ENCODE measurements around the gene RAD51B. TPM values are rescaled to one million over a fixed set of nuclear protein-coding genes. Genes with fewer than 3 reads are reported as not detected.

RAD51B gene
- total and polyA plus RNA-seq, 4 donors, result 2.5 to 95.0 (median 9.6) TPM

GRCh38 chr14:67883717-67884116, 64.1 kb downstream of the RAD51B start:
- no peak for TF ChIP-seq CTCF (IDR thresholded peaks at IDR 0.05; ENCODE audit: control extremely low read depth, extremely low read depth)
- H3K27ac ChIP-seq (ENCODE audit: low read depth in 1 of 2, low read length in 1 of 2), result no peak overlapping the region
- no peaks in the 10 kb centered on the region for H3K36me3 ChIP-seq (ENCODE audit: control insufficient read depth in 4 of 4, insufficient read depth in 4 of 4, low read length in 4 of 4)
- no peaks in the 10 kb centered on the region for H3K27me3 ChIP-seq (ENCODE audit: control insufficient read depth in 3 of 3, insufficient read depth in 3 of 3, low read length in 2 of 3)
- 62 to 68% methylated on average over 1 of the region's 1 CpG for WGBS, 2 donors
- no peaks in the 10 kb centered on the region for H3K9me3 ChIP-seq (ENCODE audit: control insufficient read depth in 4 of 4, insufficient read depth in 3 of 4, low read length in 3 of 4)
- DNase-seq (peak in 2 of 3 donors; percentile 61 to 67), ATAC-seq (ENCODE audit: insufficient read depth, low FRiP score) (no peak)
- H3K9ac ChIP-seq (ENCODE audit: insufficient read depth in 1 of 2, low read length in 2 of 2), result no peak overlapping the region
- H3K4me1 ChIP-seq (ENCODE audit: control insufficient read depth in 5 of 5, insufficient read depth in 5 of 5, low read length in 5 of 5), result peaks cover 0 to 18% (median 2%) of the 10 kb centered on the region in 5 donors
- no peak overlapping the region for H3K4me3 ChIP-seq

- TF ChIP-seq CTCF (IDR thresholded peaks at IDR 0.05; ENCODE audit: control extremely low read depth, extremely low read depth), result no peak
- WGBS, 2 donors, result 89 to 93% methylated on average over 2 of the region's 2 CpGs
- ATAC-seq (ENCODE audit: insufficient read depth, low FRiP score), result no peak
- no peak for DNase-seq
- H3K36me3 ChIP-seq (ENCODE audit: control insufficient read depth in 4 of 4, insufficient read depth in 4 of 4, low read length in 4 of 4), result no peaks in the 10 kb centered on the region
- H3K27me3 ChIP-seq (ENCODE audit: control insufficient read depth in 3 of 3, insufficient read depth in 3 of 3, low read length in 2 of 3), result no peaks in the 10 kb centered on the region
- no peak overlapping the region for H3K9ac ChIP-seq (ENCODE audit: insufficient read depth in 1 of 2, low read length in 2 of 2)
- no peak overlapping the region for H3K27ac ChIP-seq (ENCODE audit: low read depth in 1 of 2, low read length in 1 of 2)
- H3K9me3 ChIP-seq (ENCODE audit: control insufficient read depth in 4 of 4, insufficient read depth in 3 of 4, low read length in 3 of 4), result no peaks in the 10 kb centered on the region
- H3K4me3 ChIP-seq, result no peak overlapping the region
- peaks cover 0 to 18% (median 2%) of the 10 kb centered on the region in 5 donors for H3K4me1 ChIP-seq (ENCODE audit: control insufficient read depth in 5 of 5, insufficient read depth in 5 of 5, low read length in 5 of 5)
These were observed 66.6 kb downstream of the RAD51B start for GRCh38 chr14:67886191-67886590.

- no peak overlapping the region for H3K4me3 ChIP-seq
- no peaks in the 10 kb centered on the region for H3K27me3 ChIP-seq (ENCODE audit: control insufficient read depth in 3 of 3, insufficient read depth in 3 of 3, low read length in 2 of 3)
- H3K36me3 ChIP-seq (ENCODE audit: control insufficient read depth in 4 of 4, insufficient read depth in 4 of 4, low read length in 4 of 4), result no peaks in the 10 kb centered on the region
- TF ChIP-seq CTCF (IDR thresholded peaks at IDR 0.05; ENCODE audit: control extremely low read depth, extremely low read depth), result no peak
- no peaks in the 10 kb centered on the region for H3K9me3 ChIP-seq (ENCODE audit: control insufficient read depth in 4 of 4, insufficient read depth in 3 of 4, low read length in 3 of 4)
- no peak for DNase-seq
- ATAC-seq (ENCODE audit: insufficient read depth, low FRiP score), result no peak
- H3K27ac ChIP-seq (ENCODE audit: low read depth in 1 of 2, low read length in 1 of 2), result no peak overlapping the region
- H3K4me1 ChIP-seq (ENCODE audit: control insufficient read depth in 5 of 5, insufficient read depth in 5 of 5, low read length in 5 of 5), result peaks cover 0 to 18% (median 2%) of the 10 kb centered on the region in 5 donors
- WGBS, 2 donors, result 87 to 91% methylated on average over 3 of the region's 3 CpGs
- no peak overlapping the region for H3K9ac ChIP-seq (ENCODE audit: insufficient read depth in 1 of 2, low read length in 2 of 2)
These were observed 67.9 kb downstream of the RAD51B start for GRCh38 chr14:67887478-67887877.

- H3K9me3 ChIP-seq (ENCODE audit: control insufficient read depth in 4 of 4, insufficient read depth in 3 of 4, low read length in 3 of 4), result no peaks in the 10 kb centered on the region
- TF ChIP-seq CTCF (IDR thresholded peaks at IDR 0.05; ENCODE audit: control extremely low read depth, extremely low read depth), result no peak
- no peaks in the 10 kb centered on the region for H3K27me3 ChIP-seq (ENCODE audit: control insufficient read depth in 3 of 3, insufficient read depth in 3 of 3, low read length in 2 of 3)
- no peak for ATAC-seq (ENCODE audit: insufficient read depth, low FRiP score)
- DNase-seq, result no peak
- no peak overlapping the region for H3K27ac ChIP-seq (ENCODE audit: low read depth in 1 of 2, low read length in 1 of 2)
- H3K4me1 ChIP-seq (ENCODE audit: control insufficient read depth in 5 of 5, insufficient read depth in 5 of 5, low read length in 5 of 5), result peaks cover 0 to 12% (median 2%) of the 10 kb centered on the region in 5 donors
- no peak overlapping the region for H3K9ac ChIP-seq (ENCODE audit: insufficient read depth in 1 of 2, low read length in 2 of 2)
- WGBS, 2 donors, result 97 to 99% methylated on average over 4 of the region's 4 CpGs
- no peak overlapping the region for H3K4me3 ChIP-seq
- no peaks in the 10 kb centered on the region for H3K36me3 ChIP-seq (ENCODE audit: control insufficient read depth in 4 of 4, insufficient read depth in 4 of 4, low read length in 4 of 4)
These were observed 69.9 kb downstream of the RAD51B start for GRCh38 chr14:67889455-67889854.
